HG02610 (cell line): ENCODE measurements around the gene NUDT6.
A peak's percentile ranks its signal among the peaks of the same experiment; 100 is the strongest.
"Not testable (repeated sequence)": the region's sequence is repeated elsewhere in the genome, so short reads cannot be mapped to it uniquely, and the experiment has no call there.

Experiments used
- ATAC-seq: cut with Tn5 transposase; IDR thresholded peaks from one replicate; pipeline ENCODE4 v1.9.1; 2021; ENCODE audit warnings: mild to moderate bottlenecking, moderate library complexity; ENCODE audit not compliant: unreplicated experiment

NUDT6 gene

DNA sequence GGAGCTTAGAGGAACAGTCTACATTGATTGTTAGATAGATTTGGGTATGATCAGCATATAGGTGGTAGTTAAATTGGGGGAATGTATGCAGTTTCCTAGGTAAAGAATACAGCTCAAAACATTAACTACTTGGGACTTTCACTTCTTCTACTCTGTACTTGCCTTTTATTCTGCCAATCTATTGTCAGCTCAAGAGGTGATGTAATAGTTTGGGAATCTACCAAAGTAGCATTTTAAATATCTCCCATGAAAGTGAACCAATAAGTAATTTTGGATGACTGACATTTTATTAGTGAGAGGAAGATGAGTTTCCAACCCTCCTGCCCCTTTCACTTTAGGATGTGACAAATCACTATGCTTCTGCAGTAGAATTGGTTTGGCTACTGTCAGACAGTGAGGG, 43.4 kb downstream of the NUDT6 start:
- ATAC-seq = peak; percentile 57

DNA sequence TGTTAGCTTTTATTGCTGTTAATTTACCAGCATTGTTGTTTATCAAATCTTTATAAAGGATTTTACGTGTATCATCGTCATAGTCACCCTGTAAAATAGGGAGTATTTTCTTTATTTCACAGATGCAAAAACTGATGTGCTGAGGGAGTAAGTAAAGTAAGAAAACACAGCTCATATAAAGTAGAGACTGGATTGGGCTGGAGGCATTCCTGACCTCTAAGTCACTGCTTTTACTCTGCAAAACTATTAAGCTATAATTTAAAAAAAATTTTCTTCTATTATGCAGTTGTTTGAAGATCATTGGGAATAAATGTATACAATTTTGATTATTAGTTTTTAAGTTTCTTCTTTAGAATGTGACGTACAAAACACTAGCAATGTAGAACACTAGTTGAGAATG, 45.9 kb downstream of the NUDT6 start:
- no peak for ATAC-seq

DNA sequence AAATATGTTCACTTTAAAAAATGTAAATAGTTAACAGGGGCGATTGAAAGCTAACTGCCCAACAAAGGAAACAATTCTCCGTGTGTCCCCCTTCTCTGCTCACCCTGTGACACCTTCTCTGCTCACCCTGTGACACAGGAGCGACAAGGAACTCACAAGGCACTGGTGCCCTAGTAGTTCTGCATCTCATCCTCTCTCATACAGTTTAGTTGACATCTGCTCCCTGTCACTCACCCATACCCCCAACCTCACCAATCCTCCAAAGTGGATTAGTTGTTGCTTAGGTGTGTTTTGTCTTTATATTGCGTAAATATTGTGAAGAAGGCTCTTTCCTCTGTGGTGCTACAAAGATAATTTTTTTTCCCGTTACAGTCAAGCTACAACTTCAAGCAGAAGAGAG, 46.4 kb downstream of the NUDT6 start:
- ATAC-seq = no peak

DNA sequence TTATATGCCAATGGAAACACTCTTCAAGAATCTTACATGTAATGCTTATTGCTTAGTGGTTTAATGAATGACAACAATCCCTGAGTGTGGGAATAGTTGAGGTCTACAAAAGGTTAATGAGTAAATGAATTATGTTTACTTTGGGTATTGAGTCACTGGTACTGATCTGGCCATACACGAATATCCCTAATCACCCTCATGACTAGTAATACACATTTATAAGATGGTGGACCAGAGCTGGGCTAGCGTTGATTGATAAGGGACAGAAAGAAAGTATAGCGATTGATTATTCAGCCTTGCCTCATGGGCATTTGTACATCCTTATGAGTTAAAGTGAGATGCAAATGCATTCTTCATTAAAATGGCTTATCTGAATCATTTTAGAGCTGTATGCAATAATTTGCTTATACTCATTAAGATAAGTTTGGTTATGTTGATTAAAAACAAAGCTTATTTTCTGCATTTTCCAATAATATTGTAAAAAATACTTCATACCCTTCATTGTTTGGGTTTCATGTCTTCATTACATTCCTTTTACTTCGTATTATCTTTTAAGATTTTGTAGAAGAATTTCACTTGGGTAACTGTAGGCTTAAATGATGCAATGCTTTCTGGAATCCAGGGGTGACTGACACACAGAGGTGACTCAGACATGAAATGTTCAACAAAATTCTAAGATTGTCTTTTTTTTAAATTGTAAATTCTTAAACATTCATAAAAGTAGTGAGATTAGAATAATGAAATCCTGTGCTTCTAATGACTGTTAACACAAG, 48.4 kb downstream of the NUDT6 start:
- no peak for ATAC-seq

DNA sequence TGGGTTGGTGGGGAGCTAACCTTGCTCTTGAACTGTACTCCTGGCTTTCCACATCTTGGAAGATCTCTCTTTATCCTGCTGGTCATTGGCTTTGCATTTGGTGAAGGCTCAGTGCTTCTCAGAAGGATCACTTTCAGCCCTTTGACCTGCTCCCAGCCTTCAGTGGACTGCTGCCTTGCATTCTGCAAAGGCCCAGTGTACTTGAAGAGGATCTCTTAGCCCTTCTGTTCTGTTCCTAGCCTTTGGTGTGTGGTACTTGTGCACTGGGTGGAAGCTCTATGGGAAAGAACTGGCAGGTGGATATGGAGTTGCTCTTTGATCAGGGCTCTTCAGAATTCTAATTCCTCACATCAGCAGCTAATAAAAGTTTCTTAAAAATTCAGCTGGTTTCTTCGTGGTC, 49.3 kb downstream of the NUDT6 start:
- ATAC-seq = no peak

DNA sequence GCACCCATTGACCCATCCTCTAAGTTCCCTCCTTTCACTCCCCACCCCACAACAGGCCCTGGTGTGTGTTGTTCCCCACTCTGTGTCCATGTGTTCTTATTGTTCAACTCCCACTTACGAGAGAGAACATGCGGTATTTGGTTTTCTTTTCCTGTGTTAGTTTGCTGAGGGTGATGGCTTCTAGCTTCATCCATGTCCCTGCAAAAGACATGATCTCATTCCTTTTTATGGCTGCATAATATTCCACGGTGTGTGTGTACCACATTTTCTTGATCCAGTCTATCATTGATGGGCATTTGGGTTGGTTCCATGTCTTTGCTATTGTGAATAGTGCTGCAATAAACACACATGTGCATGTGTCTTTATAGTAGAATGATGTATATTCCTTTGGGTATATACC, 54.2 kb downstream of the NUDT6 start:
- ATAC-seq = not testable (repeated sequence)

DNA sequence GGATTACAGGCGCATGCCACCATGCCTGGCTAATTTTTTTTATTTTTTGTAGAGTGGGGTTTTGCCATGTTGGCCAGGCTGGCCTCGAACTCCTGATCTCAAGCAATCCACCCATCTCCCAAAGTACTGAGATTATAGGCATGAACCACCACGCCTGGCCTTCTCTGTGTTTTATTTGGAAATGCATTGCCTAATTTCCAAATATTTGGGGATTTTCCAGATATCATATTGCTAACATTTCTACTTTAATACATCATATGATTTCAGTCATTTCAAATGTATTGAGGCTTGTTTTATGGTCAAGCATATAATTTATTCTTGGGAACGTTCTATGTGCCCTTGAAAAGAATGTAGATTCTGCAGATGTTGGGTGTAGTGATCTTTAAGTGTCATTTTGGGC, 57.0 kb downstream of the NUDT6 start:
- no peak for ATAC-seq

DNA sequence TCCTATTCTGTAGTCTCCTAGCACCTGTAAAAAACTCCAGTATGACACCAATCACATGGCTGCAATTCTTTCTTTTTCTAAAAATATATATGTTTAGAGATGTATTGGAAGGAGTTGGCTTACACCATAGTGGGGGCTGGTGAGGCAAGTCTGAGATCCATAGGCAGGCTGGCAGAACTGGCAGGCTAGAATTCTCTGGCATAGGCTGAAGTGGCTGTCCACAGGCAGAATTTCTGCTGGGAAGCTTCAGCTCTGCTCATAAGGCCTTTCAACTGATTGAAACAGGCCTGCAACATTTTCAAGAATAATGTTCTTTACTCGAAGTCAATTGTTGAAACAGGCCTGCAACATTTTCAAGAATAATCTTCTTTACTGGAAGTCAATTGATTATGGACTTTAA, 58.8 kb downstream of the NUDT6 start:
- no peak for ATAC-seq

DNA sequence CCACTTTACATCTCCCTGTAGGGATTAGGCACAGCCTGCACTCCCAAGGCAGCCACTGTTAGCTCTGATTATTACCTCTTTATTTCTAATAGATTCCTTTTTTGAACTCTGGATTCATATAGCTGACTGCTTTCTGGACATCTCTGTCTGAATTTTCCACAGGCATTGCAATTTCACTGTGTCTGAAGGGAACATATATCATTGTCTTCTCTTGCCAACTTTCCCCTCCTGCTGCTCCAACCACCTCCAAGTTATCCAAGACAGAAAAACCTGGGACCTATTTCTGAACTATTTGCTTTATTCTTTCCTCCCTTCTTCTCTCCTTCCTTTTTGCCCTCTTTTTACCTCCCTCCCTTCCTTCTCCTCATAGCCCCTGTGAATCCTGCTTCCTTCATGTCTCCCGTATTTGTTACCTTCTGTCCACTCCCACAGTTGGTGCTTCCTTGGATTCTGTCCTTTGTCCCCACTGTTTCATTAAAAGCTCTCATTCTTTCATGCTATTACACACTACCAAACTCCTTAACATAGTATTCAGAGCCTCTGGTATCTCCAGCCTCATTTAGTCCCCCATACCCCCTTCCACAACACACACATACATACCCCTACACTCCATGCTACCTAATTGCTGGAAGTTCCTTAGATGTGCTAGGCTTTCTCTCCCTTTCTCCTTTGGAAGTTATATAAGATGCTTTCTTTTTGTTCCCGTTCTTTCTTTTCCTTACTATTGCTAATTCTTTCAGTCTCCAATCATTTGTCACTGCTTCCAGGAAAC, 61.0 kb downstream of the NUDT6 start:
- no peak for ATAC-seq

DNA sequence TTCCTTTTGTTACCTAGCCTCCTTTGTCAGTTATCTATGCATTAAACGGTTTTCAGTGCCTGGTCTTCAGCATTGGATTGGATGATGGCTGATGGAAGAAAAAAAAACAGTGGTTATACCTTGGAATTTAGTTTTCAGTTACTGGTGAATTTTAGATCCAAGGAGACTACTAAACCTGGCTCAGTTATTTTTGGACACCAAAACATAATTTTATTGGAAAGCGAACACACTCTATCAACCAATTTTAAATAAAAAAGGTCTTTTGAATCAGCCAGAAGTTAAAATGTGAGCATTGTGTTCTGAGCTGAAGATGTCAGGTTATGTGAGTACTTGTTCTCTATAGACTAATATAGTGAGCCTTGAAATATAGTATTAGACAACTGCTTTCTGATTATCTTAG, 63.7 kb downstream of the NUDT6 start:
- no peak for ATAC-seq

DNA sequence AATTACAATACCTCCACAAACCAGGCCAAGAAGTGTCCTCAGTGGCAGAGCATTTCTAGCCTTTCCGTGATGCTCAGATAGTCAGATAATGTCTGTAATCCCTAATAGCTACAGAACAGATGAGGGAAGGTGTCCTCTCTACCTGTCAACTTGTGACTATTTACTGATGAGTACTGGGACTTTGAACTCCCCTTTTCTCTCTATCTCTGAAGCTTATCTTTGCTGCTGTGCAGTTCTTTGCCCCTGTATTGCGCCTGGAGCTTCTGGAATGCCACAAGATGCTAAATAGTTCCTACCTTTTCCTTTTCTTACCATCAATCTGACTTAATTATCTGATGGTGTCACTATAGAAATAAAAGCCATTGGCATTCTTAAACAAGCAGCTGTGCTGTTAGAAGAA, 65.2 kb downstream of the NUDT6 start:
- no peak for ATAC-seq

DNA sequence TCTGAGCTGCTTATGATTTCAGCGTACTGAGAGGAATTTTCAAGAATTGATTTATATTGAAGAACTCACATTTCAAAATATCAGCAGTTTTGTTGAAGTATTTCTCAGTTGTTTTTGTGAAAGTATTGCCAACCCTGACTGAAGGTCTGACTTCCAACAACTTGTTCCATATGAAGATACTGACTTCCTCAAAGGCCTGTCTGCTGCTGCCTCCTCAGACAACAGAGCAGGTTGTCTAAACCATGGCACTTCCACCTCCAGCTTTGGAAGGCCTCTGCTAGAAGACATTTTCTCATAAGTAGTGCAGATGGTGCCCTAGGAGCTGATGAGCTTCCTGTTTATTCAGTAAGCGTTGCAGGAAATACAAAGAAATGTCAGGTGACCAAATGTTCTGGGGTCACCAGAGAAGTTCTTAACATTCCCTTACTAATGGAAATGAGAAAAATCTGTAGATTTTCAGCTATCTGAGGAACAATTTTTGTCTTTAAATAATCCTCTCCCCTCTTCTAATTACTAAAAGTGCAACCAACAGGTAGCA, 67.0 kb downstream of the NUDT6 start:
- ATAC-seq = no peak

DNA sequence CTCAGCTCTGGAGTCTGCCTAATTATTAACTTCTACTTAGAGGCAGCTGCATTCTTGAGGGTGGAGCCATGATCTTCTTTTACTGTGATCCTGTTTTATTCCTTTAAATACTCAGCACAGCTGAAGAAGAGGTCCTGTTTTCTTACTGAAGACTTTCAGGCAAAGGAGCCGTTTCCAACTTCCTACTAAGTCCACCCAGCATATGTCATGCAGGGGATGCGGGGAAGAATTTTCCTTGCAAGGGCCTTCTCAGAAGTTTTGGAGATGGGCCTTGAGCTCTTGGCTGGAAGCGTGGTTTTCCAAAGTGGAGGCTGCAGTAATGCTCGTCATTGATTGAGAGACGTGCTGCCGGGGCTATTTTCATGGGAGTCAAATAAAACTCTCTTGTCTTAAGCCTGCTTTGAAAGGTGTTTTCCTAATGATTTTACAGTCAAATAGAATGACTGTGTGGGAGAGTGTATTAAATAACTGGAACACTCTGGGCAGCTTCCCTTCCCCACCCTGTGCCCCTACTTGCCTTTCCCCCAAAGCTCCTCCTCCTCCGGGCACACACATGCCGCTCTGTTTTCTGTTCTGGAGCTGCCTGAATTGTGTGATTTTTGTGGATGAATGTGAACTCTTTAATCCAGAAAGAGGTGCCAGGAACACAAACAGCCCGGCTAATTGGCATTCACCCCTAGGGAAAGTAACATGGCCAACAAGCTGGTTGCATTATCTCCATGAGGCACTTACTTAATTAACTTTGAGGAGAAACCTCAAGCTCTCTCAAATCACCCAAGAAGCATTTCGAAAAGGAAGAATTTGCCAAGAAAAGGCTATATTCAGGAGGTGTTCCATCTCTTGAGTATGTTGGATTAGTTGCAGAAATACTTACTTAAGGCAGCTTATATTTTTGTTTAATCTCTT, 67.7 kb downstream of the NUDT6 start:
- no peak for ATAC-seq

DNA sequence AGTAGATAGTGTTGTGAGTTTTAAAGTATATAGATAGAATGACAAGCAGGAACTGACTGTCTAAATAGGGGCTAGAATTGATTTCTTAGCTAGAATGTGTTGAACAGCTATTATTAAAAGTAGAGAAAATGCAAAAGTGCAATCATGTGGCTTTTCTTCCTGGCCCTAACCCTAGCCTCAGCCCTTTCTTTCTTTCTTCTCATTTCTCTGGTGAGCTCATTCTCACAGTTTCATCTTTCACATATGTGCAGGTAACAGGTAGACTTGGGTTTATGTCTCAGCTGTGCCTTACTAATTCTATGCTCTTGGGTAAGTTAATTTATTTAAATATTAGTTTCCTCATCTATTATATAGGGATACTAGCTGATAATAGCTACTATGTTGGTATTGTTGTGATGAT, 70.8 kb downstream of the NUDT6 start:
- ATAC-seq = no peak

DNA sequence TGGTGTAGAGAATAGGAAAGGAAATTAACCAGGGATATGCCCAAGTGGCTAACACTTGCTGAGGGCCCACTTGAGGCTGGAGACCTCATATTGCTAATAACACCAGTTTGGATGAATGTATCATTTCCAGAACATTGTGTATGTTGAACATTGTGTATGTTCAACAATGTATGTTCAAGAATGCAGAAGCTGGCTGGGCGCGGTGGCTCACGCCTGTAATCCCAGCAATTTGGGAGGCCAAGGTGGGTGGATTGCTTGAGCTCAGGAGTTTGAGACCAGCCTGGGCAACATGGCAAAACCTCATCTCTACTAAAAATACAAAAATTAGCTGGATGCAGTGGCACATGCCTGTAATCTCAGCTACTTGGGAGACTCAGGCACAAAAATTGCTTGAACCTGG, 72.6 kb downstream of the NUDT6 start:
- ATAC-seq = not testable (repeated sequence)

DNA sequence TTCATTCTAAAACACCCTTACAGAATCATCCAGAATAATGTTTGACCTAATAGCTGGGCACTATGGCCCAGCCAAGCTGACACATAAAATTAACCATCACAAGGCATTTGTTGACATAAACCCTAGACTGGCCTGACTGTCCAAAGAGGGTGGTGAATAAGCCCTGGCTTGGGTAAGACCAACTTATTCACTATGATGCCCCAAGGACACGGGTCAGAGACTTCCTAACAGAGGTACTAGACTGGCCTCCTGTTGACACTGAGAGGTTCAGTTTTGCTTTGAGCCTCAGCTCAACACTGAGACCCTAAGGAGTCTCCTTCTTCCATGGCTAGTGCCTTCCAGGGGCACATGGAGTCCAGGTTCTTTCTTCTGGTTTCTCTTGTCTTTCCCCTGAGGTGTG, 74.5 kb downstream of the NUDT6 start:
- no peak for ATAC-seq

DNA sequence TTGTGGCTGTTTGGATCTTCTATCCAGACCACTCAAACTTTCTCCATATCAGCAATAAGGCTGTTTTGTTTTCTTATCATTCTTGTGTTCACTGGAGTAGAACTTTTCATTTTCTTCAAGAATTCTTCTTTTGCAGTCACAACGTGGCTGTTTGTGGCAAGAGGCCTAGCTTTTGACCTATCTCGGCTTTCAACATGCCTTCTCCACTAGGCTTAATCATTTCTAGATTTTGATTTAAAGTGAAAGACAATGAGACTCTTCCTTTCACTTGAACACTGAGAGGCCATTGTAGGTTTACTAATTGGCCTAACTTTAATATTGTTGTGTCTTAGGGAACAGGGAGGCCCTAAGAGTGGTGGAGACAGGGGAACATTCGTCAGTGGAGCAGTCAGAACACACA, 76.6 kb downstream of the NUDT6 start:
- no peak for ATAC-seq

DNA sequence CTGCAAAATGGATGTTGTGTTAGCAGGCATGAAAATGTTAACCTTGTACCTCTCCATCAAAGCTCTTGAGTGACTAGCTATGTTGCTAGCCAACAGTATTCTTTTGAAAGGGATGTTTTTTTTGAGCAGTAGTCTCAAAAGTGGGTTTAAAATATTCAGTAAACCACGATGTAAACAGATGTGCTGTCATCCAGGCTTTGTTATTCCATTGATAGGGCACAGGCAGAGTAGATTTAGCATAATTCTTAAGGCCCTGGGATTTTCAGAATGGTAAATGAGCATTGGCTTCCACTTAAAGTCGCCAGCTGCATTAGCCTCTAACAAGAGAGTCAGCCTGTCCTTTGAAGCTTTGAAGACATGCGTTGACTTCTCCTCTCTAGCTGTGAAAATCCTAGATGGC, 77.3 kb downstream of the NUDT6 start:
- ATAC-seq = no peak

DNA sequence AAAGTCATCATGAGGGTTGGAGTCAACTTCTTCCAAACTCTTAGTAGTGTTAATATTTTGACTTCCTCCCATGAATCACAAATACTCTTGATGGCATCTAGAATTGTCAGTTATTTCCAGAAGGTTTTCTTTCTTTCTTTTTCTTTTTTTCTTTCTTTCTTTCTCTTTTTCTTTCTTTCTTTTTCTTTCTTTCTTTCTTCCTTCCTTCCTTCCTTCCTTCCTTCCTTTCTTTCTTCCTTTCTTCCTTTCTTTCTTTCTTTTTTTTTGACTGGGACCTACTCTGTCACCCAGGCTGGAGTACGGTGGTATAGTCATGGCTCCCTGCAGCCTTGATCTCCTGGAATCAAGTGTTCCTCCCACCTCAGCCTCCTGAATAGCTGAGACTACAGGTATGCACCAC, 78.0 kb downstream of the NUDT6 start:
- ATAC-seq = not testable (repeated sequence)

DNA sequence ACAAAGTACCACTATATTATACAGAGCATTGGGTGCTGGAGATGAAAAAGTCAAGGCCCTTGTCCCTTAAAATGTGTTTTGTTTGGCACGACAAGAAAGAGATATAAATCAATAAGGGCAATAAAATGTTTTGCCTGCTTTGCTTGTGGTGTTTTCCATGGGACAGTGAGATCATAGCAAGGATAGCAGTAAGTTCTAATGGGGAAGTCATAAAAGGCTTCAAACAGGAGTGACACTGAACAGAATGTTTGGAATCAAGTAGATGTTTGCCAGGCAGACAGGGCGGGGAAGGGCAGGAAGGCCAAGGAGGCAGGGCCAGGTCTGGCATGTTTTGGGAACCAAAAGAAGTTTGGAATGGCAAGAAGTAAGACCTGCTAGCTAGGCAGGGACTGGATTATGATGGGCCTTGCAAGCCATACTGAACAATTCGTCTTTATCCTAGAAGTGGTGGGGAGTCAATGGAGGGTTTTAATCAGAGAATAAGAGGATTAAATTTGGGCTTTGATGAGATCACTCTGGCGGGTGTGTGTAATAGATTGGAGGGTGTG, 79.3 kb downstream of the NUDT6 start:
- no peak for ATAC-seq
